NCI-H510A (cell line): ENCODE data around the gene TMEM205.
"Not testable (repeated sequence)": the region's sequence is repeated elsewhere in the genome, so short reads cannot be mapped to it uniquely, and the experiment has no call there.

Experiments used
- DNase-seq: peaks from one replicate; lab custom pipeline; 2025; lab: John Stamatoyannopoulos, UW

The TMEM205 gene

DNA sequence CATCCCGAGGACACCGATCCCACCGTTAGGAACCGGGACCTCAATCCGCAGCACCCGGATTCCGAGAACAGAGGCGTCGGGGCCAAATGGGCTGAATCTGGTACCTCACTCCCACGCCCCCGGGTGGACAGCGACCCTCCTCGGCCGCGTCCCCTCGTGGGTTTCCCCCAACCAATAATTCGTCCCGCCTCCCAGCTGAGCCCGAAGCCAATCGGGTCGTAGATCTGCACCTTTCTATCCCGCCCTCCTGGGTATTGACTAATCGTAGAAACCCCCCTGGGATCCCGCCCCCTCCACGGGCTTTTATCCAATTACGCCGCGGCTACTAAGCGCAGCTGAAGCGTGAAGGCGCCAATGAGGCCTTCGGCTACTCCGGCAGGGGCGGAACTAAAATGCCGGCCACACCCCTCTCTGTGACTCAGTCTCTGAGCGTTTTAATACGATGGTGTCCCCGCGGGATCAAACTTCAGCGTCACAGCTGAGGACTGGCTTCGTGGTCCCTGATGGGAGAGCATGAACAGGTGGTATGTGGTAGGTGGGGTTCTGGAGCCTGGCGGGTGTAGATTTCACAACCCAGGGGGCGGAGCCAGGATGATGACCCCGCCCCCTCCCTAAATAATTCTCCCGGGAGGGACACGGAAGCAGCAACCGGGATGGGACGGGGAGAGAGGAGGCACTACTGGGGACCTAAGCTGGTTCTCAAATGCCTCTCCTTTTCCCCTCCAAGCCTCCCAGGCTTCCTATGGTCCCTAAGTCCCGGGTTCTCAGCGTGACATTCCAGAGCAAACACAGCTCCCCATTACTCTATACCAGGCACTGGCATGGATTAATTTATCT, at the start of gene TMEM205, which contains the start of gene CCDC159:
TMEM205 (minus strand) TSS at position 165 of the 837 bp plus-strand sequence. CDS start 649 bp downstream, outside the sequence.
CCDC159 (plus strand) TSS at position 416 of the 837 bp plus-strand sequence; CDS start at position 504, 88 bp downstream.
- peak; percentile 99 for DNase-seq

DNA sequence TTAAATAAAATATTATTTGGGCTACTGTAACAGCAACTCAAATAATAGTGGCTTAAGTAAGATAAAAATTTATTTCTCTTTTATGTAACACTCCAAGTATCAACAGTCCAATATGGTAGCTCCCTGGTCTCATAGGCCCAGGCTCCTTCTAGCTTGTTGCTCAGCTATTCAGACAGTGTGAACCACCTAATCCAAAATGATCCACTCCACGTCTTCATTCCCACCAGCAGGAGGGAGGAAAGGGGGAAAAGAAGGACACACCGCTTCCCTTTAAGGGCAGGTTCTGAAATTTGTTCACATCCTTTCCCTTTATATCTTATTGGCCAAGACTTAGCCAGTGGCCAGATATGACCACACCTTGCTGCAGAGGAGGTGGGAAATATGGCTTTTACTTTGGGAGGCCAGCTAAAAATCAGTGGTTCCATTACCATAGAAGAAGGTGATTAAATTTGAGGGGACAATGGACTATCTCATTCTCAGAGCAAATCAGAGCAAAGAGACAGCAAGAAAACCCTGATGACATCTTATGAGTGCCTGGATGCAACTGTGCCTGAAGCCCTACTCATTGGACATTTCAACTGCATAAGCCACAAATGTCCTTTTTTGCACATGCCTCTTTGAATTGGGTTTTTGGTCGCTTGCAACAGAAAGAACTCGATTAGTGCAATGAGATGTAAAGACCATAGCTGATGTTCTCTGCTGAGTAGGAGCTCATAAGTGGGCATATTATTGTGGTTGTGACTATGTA, 45.0 kb upstream of the TMEM205 start:
- DNase-seq: no peak

DNA sequence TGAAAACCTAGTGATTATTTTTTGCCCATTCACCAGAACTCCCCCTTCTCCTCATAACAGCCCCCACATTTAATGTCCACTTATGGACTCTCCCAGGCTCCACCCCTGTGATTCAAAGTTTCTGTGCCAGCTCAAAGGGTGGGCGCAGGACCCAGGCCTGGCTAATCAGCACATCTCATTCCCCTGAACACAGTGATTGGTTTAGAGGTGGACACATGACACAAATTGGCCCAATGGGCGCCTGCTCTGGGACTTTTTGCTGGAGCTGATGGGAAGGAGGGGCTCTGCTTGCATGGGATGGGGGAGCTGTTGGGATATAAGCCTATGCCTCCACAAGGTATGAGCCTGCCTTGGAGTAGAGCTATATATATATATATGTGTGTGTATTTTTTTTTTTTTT, 44.3 kb upstream of the TMEM205 start:
- DNase-seq: no peak

DNA sequence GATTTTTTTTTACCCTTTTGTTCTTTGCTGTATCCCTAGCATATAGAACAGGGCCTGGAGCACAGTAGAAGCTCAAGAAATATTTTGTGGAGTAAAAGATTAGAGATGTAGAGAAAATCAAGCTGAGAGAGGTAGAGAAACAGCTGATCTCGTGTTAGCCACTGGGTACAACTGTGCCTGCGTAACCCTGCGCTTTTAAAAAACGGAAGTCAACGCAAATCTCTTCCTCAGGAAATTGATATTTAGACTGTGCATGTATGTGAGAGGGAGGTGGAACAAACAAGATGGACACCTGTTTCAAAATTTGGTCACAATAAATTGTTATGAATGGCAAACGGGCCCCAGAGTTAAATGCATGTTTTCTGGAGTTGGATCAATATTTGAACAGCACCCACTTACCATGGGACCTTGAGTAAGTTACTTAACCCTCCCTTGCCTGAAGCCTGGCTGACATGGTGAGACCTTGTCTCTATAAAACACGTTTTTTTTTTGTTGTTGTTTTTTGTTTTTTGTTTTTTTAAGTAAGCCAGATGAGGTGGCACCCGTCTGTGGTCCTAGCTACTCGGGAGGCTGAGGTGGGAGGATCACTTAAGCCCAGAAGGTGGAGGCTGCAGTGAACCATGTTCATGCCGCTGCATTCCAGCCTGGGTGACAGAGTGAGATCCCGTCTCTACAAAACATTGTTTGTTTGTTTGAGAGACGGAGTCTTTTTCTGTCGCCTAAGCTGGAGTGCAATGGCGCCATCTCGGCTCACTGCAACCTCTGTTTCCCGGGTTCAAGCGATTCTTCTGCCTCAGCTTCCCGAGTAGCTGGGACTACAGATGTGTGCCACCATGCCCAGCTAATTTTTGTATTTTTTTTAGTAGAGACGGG, 41.3 kb upstream of the TMEM205 start:
- DNase-seq: no peak

DNA sequence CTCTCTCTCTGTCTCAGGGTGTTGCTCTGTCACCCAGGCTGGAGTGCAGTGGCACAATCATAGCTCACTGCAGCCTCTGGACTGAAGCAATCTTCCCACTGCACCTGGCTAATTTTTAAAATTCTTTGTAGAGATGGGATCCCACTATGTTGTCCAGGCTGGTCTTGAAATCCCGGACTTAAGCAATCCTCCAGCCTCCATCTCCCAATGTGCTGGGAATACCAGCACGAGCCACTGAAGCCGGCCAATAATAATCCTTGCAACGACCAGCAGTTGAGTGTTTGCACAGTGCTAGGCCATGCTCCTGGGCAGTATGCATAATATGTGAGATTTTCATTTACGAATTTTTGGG, 38.7 kb upstream of the TMEM205 start:
- DNase-seq: no peak

DNA sequence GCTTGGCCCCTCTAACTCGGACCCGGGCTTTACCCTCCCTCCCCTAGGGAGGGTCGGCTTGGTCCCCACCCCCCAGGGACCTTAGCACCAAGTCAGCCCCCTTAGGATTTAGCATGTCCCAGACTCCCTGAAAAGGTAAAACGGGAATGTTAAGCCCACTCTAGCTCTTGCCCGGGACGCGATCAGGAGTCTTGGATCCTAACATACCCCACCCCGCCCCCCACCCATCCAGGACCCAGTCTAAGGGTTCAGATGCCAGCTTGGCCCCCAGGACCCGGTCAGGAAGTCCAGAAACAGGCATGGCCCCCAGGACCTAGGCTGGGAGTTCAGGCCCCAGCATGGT, 37.6 kb upstream of the TMEM205 start:
- DNase-seq: no peak

DNA sequence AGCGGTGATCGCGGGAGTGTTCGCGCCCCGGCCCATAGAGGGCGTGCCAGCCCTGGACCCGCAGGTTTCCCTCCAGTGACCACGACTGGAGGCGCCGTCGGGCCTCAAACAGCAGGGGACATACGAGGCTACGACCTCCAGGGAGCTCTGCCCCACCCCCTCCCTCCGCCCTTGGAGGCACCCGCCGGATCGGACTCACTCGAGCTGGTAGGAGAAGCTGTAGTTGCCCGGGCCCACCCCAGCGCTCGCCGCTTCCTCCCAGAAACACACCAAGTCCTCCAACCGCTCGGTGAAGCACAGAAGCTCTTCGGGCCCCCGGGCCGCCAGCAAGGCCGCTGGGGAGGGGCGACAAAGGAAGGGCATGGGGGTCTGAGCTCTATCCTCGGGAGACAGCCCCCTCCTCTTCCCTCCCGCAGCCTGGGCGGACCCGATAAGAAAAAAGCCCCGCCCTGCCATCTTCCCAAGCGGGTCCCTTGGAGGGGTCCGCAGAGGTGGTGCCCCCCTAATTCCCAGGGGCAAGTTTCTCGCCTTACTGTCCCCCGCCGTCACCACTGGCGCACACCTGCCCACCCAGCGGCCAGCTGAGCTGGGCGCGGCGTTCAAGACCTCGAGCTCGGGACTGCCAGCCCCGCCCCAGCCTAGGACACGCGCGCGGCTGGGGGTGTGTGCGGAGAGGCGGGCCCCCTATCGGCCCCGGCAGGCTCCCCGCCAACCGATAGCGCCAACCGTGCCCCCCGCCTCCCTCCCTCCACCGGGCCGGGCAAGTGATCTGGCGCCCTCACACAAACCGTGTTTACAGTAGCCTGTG, 37.0 kb upstream of the TMEM205 start:
- DNase-seq: peak; percentile 63

DNA sequence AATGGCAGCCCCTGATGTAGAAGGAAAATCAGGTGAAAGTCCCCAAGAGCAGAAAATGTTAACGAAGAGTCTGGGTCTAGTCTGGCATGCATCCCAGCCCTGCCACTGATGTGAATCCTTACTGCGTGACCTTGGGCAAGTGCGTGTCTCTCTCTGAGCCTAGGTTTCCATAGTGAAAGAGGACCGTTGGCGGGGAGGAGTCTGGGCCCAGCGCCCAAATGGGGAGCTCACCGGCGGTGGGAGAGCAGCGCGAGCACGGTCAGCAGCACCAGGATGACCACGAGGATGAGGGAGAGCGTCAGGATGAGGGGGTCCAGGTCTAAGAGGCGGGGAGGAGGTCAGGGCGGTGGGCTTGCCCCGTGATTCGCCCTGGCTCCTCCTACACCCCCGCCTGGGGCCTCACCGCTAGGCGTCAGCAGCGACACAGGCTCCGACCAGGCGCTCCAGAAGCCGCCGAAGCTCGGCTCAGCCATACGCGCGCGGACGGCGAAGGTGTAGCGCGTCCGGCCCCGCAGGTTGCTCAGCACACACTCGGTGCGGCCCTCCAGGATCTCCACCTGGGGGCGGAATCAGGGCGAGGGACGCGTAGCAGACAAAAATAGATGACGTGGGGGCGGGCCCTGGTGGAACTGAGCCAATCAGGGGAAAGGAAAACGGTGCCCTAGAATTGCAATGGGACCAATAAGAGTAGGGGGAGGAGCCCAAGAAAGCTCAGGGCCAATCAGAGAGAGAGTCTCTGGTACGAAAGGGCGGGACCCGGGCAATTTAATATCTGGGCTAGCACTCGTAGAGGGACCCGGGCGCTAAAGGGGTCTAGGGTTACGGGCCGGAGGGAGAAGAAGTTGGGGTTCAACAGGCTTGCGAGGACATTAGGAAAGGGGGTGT, 34.8 kb upstream of the TMEM205 start:
- DNase-seq: no peak

DNA sequence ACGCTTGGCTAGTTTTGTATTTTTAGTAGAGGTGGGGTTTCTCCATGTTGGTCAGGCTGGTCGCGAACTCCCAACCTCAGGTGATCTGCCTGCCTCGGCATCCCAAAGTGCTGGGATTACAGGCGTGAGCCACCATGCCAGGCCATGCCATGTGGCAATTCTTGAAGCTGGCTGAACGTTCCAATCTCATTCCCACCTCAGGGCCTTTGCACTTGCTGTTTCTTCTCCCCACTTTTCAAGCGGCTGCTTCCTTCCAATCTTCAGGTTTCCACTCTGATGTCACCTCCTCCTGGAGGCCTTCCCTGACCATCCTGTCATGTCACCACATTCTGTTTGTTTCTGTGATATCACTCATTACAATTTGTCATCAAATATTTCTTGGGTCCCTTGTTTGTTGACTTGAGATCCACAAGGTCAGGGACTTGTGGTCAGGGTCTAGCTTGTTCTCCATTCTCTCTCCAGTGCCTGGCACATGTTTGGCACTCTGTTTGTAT, 33.8 kb upstream of the TMEM205 start:
- DNase-seq: no peak

DNA sequence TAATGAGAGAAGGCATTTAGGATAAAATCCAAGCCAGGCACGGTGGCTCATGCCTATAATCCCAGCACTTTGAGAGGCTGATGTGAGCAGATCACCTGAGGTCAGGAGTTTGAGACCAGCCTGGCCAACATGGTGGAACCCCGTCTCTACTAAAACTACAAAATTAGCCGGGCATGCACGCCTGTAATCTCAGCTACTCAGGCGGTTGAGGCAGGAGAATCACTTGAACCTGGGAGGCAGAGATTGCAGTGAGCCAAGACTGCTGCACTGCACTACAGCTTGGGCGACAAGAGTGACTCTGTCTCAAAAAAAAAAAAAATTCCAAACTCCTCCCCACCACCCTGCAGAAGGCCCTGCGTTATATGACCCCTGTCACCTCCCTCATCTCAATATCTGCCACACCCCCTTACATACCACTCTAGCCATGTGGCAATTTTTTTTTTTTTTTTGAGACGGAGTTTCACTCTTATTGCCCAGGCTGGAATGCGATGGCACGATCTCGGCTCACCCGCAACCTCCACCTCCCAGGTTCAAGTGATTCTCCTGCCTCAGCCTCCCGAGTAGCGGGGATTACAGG, 33.3 kb upstream of the TMEM205 start:
- not testable (repeated sequence) for DNase-seq

DNA sequence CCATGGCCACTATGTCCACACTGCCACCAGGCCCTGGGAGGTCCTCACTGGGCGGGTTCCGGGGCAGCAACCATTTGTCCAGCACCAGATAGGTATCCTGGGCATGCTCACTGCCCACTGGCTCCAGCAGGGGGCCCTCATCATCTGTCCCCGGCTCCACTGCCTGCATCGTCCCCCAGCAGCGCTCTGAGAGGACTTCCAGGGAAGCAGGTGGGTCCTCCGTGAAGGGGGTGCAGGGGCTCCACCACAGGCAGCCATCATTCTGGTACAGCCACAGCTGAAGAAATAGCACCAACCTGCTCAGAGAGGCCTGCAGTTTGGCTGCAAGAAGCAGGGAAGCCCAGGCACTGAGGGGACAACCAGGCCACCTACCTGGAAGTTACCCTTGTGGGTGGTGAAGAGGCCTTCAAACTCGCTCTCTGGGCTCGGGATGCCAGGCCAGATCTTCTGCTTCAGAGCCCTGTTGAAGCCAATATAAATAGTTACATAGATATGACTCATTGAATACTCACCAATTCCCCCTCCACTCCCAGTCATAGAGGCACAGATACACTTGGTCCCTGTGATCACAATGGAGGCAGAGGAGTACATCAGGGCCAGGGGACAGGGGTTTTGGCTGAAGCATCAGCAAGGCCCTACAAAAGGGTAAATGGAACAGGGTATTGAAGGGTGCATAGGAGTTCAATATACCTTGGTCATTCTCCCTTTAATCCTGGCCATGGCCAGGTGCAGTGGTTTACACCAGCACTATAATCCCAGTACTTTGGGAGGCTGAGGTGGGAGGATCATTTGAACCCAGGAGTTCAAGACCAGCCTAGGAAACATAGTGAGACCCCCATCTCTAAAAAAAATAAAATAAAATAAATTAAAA, 32.5 kb upstream of the TMEM205 start:
- peak; percentile 36 for DNase-seq

DNA sequence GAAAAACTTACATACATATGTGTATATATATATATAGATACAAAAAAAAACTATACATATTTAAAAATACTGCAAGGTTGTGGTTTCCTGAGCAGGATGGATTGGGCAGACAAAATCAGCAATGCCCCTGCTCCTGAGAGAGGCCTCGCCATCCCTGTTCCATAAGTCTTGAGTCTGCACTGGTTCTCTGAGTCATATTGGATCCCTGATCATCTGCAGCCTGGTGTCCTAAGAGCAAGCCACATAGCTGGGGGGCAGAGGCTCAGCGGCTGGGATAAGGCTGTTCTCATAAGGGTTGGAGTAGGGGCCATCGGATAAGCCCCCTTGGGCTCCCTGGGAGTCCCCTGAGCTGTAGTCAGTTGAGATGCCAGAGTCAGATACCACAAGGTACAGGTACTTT, 31.7 kb upstream of the TMEM205 start:
- no peak for DNase-seq

DNA sequence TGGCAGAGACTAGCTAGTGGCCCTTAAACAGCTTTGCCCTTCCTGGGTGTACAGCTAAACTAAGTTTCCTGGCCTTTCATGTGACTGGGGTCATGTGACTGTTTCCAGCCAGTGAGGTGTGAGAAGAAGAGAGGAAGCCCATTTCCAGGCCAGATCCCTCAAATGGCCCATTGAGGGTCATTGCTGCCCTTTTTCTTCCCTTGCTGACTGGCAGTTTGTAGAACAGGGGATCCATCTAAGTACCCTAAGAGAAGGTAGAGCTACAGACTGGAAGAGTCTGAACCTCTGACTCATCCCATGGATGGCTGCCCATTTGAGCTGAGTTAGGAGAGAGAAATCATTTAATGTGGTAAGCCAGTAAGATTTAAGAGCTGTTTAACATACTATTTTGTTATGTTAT, 31.2 kb upstream of the TMEM205 start:
- no peak for DNase-seq

DNA sequence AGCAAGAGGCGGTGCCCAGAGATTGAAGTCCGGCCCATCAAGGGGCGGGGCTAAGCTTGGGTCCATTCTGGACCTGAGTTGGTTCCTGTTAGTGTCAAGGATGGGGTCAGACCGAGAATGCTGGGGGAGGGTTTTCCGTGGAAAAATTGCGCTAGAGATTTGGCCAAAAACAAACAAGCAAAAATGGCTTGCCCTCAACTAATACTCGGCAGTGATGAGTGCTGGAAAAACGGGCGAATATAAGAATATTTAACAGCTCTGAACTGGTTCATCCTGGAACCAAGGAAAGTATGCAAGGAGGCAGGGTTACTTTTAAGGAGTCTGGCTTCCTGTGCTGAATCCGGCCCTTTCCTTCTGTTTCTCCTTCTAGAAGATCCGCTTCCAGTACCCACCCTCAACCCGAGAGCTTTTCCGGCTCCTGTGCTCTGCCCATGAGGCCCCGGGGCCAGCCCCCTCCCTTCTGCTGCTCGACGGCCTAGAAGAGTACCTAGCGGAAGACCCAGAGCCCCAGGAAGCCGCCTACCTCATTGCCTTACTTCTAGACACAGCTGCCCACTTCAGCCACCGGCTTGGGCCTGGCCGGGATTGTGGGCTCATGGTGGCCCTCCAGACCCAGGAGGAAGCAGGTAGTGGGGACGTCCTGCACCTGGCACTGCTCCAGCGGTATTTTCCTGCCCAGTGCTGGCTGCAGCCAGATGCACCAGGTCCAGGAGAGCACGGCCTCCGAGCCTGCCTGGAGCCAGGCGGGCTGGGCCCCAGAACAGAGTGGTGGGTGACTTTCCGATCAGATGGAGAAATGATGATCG, 29.3 kb upstream of the TMEM205 start:
- peak; percentile 73 for DNase-seq

DNA sequence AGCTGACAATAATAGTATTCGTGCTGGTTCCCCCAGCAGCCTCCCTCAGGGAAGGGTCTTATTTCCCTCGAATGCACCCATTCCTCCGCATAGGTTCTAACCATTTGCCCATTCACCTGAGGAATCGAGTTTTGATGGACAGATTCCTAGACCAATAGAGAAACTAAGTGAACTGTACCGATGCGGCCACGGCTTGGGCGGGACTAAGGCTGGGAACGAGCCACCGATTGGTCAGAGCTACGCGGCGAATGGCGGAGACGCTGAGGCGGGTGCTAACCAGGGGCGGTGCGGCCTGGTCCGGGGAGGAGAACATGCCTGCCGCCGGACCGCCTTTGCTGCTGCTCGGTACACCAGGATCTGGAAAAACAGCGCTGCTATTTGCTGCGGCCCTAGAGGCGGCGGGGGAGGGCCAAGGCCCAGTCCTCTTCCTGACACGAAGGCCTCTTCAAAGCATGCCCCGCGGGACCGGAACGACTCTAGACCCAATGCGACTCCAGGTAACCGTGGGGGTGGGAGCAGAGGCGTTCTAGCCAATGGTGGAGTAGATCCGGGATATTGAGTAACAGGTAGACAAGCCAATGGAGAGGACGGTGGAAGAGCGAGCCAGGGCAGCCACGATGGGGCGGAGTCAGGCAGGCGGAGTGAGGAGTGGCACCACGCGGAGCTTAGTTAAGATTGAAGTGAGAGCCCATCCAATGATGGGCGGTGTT, 28.5 kb upstream of the TMEM205 start, which contains the start of gene SWSAP1:
SWSAP1 (plus strand) TSS at position 234 of the 710 bp plus-strand sequence; CDS start at position 249, 15 bp downstream.
- DNase-seq: peak; percentile 98

DNA sequence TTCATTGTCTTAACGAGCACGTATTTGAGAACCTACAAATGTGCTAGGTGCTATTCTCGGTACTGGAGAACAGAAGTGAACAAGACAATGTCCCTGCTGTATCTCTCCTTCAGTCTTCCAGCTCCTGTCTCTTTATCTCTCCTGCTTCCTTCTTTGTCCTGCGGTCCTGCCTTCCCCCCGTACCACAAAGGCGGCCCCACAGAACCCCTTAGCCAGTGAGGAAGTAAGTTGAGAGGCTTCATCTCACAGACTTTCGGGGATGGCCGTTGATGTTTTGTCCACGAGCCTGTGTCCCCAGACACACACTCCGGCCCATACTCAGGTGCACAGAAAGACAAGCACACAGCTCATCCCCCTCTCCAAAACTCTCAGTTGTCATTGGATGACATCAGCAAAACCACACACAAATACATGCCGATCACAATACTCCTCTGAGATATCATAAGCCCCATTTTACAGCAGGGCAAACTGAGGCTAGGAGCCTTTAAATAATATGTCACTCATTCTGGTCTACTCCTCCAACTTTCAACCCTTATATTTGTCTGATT, 27.9 kb upstream of the TMEM205 start:
- no peak for DNase-seq
